ENCODE data around the gene LGALS9B.
"Not testable (repeated sequence)": the region's sequence is repeated elsewhere in the genome, so short reads cannot be mapped to it uniquely, and the experiment has no call there.

Gene LGALS9B

GRCh38 chr17:20467447-20467846 is at the start of gene LGALS9B:
LGALS9B (minus strand) TSS chr17:20467539; CDS start chr17:20467470, 69 bp downstream.
- DNase-seq (ENCODE audit: low spot score), result not testable (repeated sequence)

GRCh38 chr17:20516986-20517385 is 49.6 kb upstream of the LGALS9B start:
- DNase-seq (ENCODE audit: low spot score), result not testable (repeated sequence)

- DNase-seq (ENCODE audit: low spot score), result not testable (repeated sequence)
These were observed 47.8 kb upstream of the LGALS9B start for GRCh38 chr17:20515099-20515498.

GRCh38 chr17:20513539-20513938 is 46.2 kb upstream of the LGALS9B start:
- not testable (repeated sequence) for DNase-seq (ENCODE audit: low spot score)

- not testable (repeated sequence) for DNase-seq (ENCODE audit: low spot score)
These were observed 45.0 kb upstream of the LGALS9B start for GRCh38 chr17:20512378-20512777.

- not testable (repeated sequence) for DNase-seq (ENCODE audit: low spot score)
These were observed 44.4 kb upstream of the LGALS9B start for GRCh38 chr17:20511778-20512177.

- not testable (repeated sequence) for DNase-seq (ENCODE audit: low spot score)
These were observed 38.0 kb upstream of the LGALS9B start for GRCh38 chr17:20505333-20505732.

- not testable (repeated sequence) for DNase-seq (ENCODE audit: low spot score)
These were observed 37.2 kb upstream of the LGALS9B start for GRCh38 chr17:20504388-20505066.

GRCh38 chr17:20501896-20502295 is 34.6 kb upstream of the LGALS9B start:
- not testable (repeated sequence) for DNase-seq (ENCODE audit: low spot score)

- not testable (repeated sequence) for DNase-seq (ENCODE audit: low spot score)
These were observed 33.0 kb upstream of the LGALS9B start for GRCh38 chr17:20500346-20500745.

- not testable (repeated sequence) for DNase-seq (ENCODE audit: low spot score)
These were observed 28.1 kb upstream of the LGALS9B start for GRCh38 chr17:20495420-20495819.

- DNase-seq (ENCODE audit: low spot score), result not testable (repeated sequence)
These were observed 27.4 kb upstream of the LGALS9B start for GRCh38 chr17:20494735-20495134.

- not testable (repeated sequence) for DNase-seq (ENCODE audit: low spot score)
These were observed 26.8 kb upstream of the LGALS9B start for GRCh38 chr17:20494147-20494546.

- DNase-seq (ENCODE audit: low spot score), result not testable (repeated sequence)
These were observed 25.6 kb upstream of the LGALS9B start for GRCh38 chr17:20492971-20493370.

- DNase-seq (ENCODE audit: low spot score), result not testable (repeated sequence)
These were observed 24.8 kb upstream of the LGALS9B start for GRCh38 chr17:20492099-20492498.

GRCh38 chr17:20484930-20485329 is 17.6 kb upstream of the LGALS9B start:
- DNase-seq (ENCODE audit: low spot score), result not testable (repeated sequence)

GRCh38 chr17:20479889-20480591 is 12.7 kb upstream of the LGALS9B start:
- DNase-seq (ENCODE audit: low spot score), result not testable (repeated sequence)

- not testable (repeated sequence) for DNase-seq (ENCODE audit: low spot score)
These were observed 10.2 kb upstream of the LGALS9B start for GRCh38 chr17:20477398-20478071.

GRCh38 chr17:20475137-20475831 is 7.9 kb upstream of the LGALS9B start:
- DNase-seq (ENCODE audit: low spot score), result not testable (repeated sequence)

- not testable (repeated sequence) for DNase-seq (ENCODE audit: low spot score)
These were observed 6.7 kb upstream of the LGALS9B start for GRCh38 chr17:20474081-20474480.

GRCh38 chr17:20469946-20470345 is 2.6 kb upstream of the LGALS9B start:
- DNase-seq (ENCODE audit: low spot score), result not testable (repeated sequence)

GRCh38 chr17:20469107-20469506 is 1.8 kb upstream of the LGALS9B start:
- DNase-seq (ENCODE audit: low spot score), result not testable (repeated sequence)

Measured in NAMALWA (cell line).